NB4 (cell line): ENCODE data around the gene NACC2.

Experiments
- MAX ChIP-seq: IDR thresholded peaks from 2 replicates; pipeline ENCODE4 v1.6.1; 2011; ENCODE audit warnings: low read depth, low read length
- MYC ChIP-seq: IDR thresholded peaks from 2 replicates; pipeline ENCODE4 v1.6.1; 2011; ENCODE audit warnings: low read depth, low read length
- POLR2A ChIP-seq: IDR thresholded peaks from 2 replicates; pipeline ENCODE4 v1.6.1; 2011; ENCODE audit warnings: mild to moderate bottlenecking; ENCODE audit not compliant: insufficient read length; ENCODE audit errors: extremely low read depth
- TF ChIP-seq, protein P1 (sequence below): IDR thresholded peaks from one replicate; pipeline ENCODE4 v1.5.1; 2012; ENCODE audit warnings: low read depth, low read length

DNA sequence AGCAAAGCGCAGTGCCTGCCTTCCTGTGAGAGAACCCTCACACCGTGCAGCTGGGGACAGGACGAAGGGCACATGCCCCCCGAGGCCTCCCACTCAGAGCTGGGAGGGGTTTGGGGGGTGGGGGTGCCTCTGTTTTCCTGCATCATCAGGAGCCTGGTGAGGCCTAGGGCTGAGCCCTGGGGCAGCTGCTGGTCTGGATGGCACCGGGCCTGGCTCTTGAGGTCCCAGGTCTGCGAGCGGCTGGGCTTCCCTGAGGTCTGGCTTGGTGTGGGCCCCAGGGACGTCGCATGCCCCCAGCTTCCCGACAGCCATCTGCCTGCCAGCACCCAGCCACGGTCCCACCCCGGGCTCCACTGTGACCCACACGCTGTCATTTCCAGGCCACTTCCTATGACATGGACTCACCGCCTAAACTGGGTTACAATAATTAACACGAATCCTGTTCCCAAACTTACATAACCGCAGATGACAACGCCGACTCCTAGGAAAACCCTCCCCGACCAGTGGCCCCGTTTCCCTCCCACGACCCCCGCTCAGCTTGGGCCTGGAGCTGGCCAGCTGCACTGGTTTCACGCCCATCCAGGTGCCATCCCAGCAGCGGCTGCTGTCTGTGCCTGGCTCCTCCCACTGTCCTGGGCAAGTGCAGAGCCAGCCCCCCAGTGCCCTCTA is 8.7 kb downstream of the NACC2 start:
- TF ChIP-seq, protein P1, sequence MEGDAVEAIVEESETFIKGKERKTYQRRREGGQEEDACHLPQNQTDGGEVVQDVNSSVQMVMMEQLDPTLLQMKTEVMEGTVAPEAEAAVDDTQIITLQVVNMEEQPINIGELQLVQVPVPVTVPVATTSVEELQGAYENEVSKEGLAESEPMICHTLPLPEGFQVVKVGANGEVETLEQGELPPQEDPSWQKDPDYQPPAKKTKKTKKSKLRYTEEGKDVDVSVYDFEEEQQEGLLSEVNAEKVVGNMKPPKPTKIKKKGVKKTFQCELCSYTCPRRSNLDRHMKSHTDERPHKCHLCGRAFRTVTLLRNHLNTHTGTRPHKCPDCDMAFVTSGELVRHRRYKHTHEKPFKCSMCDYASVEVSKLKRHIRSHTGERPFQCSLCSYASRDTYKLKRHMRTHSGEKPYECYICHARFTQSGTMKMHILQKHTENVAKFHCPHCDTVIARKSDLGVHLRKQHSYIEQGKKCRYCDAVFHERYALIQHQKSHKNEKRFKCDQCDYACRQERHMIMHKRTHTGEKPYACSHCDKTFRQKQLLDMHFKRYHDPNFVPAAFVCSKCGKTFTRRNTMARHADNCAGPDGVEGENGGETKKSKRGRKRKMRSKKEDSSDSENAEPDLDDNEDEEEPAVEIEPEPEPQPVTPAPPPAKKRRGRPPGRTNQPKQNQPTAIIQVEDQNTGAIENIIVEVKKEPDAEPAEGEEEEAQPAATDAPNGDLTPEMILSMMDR = no peak
- no peak for TF ChIP-seq POLR2A
- TF ChIP-seq MAX = no peak
- no peak for TF ChIP-seq MYC
